Limb (tissue), 2 donors: ENCODE measurements around the gene PTDSS2.

Experiments used
- DNase-seq, 2 donors: peaks; one replicate each; pipeline ENCODE4 v3.0.0-alpha.2; 2016; ENCODE audit errors: extremely low spot score in 2 of 2

Gene PTDSS2

DNA sequence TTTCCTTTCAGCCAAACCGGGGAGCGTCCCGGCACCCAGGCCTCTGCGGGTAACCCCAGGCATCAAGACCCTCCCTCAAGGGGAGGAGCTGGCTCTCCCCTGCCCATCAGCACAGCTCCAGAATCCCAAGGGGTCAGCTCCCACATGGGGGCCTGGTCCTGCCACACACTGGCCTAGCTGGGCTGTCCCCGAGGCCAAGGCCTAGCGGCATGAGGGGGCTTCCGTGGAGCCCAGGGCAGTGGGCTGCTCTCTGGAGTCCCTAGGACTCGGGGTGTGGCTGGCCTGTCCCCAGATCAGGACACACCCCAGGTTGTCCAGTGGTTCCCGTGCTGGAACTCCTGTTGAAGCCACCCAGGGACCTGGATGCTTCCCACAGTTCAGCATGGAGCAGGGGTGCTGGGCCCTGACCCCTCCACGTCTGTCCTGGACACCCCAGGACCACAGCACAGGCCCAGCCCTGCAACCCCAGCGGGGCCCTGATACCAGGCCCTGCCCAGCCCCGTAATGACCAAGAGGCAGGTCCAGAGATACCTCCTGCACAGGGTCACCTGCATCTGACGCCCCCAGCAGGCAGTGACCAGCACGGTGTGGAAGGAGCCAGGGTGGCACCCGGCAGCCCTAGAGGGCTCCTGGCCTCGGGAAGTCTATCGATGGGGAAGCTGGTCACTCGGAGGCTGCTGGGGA is 79.8 kb downstream of the PTDSS2 start:
- DNase-seq = peak in 1 of 2 donors; percentile 29

DNA sequence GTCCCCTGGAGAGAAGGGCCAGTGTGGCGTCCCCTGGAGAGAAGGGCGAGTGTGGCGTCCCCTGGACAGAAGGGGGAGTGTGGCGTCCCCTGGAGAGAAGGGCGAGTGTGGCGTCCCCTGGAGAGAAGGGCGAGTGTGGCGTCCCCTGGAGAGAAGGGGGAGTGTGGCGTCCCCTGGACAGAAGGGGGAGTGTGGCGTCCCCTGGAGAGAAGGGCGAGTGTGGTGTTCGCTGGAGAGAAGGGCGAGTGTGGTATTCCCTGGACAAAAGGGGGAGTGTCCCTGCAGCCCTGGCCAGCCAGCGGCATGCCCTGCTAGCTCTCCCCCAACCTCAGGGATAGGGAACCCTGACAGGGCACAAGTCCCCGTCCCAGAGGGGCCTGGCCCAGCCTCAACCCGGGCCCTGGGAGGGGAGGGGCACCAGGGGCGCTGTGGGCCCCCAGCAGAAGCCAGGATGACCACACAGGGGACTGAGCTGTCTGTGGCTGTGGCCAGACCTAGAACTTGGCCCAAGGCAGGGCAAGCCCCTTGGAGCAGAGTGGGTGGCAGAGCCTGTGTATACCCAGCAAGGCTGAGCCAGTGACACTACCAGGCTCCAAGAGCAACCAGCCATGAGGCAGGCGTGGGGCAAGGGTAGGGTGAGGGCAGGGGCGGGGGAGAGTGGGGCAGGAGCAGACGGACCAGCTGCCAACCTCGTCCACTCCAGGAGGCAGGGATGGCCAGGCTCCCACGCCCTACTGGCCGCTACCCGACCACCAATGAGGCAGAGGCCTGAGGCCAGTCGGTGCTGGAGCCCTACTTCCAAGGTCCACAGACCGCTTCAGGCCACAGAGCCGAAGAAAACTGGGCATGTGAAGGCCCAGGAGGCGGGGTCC is 81.1 kb downstream of the PTDSS2 start:
- DNase-seq = peak in 1 of 2 donors; percentile 33

DNA sequence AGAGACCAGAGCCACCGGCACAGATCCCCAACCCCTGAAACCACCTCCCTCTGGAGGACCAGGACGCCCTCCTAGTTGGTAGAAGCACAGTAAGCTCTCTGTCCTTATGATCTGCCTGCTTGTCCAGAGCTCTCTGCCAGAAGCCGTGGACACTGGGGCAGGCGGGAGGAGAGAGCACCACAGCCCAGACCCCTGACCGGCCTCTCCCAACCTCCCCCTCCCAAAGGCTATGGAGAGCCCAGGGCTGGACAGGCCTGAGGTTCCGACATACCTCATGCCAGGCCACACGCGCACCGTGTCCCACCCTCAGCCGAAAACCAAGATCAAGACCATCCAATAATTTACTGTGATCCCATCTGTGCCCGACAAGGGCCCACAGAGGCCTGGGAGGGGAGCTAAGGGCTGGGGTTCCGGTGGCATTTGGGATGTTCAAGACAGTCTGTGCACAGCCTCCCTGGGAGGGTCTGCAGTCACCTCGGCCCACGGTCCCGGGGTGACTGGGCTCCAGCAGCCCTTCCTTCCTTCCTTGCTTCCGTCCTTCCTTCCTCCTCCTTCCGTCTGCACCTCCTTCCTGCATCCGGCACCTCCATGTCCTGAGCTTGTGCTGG is 81.9 kb downstream of the PTDSS2 start:
- DNase-seq = peak in 1 of 2 donors; percentile 24

DNA sequence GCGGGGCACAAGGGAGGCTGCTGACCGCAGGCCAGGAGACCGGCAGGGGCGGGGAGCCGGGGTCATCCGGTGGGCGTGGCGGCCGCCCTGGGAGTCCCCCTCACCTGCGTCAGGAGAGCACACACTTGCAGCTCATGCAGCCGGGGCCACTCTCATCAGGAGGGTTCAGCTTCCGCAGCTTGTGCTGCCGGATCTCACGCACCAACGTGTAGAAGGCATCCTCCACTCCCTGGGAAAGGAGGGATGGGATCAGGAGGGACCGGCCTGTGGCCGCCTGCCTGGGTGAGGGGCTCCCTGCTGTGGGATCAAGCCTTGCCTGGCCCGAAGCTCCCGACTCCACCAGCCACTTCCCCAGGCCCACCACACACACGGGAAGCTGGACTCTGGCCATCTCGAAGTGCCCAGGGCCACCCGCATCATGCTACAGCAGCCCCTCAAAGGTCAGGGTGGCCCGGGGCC is 82.5 kb downstream of the PTDSS2 start:
- DNase-seq = peak in 1 of 2 donors; percentile 29

DNA sequence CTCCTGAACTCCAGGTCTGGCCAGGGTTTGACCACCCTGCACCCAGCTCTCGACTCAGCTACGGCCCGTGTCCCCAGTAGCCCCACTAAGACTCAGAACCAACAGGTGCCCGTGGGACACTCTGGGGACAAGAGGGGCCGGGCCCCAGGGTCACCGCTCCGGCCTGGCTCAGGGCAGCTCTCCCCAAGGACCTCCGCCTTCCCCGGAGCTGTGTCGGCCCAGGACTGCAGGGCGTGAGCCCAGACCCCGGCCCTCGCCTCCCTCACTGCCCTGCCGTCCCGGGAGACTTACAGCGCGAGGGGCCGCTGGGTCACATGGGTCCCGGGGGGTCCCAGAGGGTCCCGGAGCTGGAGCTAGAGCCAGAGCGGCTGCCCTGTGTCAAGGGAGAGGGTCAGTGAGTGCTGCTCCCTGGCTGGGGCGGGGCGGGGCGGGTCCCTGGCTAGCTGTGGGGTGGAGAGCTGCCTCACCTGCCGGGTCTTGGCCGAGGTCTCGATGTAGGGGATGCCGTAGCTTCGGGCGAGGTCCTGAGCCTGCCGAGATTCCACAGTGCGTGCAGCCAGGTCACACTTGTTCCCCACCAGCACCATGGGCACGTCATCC is 83.0 kb downstream of the PTDSS2 start:
- peak in 1 of 2 donors; percentile 40 for DNase-seq

DNA sequence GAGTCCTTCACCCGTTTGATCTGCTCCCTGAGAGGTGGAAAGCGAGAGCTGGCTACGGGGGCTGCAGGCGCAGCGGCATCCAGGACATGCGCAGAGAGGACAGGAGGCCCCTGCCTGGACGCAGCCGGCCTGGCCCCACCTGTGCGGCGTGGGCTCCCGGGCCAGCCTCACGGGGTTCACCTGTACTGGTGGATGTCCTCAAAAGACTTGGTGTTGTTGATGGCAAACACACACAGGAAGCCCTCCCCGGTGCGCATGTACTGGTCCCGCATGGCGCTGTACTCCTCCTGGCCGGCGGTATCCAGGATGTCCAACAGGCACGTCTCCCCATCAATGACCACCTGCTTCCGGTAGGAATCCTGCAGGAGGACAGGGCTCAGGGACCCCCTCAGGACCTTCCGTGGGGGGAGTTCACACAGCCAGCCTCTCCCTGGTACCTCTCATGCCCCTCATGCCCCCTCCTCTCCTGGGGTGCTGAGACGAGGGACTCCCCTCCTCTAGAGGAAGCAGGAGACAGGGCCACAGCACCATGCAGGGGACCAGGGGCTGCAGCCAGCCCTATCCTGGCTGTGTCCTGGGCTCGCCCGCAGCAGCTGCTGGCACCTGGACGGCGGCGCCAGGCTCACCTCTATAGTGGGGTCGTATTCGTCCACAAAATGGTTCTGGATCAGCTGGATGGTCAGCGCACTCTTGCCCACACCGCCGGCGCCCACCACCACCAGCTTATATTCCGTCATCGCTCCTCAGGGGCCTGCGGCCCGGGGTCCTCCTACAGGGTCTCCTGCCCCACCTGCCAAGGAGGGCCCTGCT is 83.7 kb downstream of the PTDSS2 start:
- peak in 1 of 2 donors; percentile 30 for DNase-seq

DNA sequence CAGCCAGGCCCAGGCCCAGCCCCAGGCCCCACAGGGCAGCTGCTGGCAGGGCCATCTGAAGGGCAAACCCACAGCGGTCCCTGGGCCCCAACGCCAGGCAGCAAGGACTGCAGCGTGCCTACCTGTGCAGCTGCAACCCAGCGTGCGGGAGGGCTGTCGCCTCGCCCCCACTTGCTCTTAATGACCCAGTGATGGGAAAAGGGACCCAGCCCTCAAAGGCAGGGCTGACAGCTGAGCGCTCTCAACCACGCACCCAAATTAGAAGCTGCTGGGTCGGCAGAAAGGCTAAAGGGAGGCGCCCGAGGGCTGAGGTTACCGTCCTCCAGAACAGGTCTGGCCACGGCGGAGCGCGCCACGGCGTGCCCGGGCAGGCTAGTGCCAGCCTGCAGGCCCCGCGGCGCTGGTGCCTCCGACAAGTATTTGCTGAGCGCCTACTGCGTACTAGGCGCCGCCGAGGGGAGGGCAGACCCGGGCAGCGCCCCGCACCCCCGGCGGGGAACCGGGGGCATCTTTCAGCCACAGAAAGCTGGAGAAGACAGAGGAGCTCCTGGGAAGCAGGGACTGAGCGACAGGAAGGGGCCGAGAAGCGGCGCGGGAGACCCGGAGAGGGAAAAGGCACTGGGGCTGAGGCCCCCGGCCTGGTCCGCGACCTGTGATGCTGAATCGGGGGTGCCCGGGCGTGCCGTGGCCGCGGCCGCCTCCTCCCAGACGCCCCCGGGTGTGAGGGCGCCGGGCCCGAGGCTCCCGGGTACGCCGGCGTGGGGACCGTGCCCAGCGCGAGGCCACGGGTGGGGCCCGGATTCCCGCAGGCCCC is 84.5 kb downstream of the PTDSS2 start:
- DNase-seq = peak in 1 of 2 donors; percentile 59

DNA sequence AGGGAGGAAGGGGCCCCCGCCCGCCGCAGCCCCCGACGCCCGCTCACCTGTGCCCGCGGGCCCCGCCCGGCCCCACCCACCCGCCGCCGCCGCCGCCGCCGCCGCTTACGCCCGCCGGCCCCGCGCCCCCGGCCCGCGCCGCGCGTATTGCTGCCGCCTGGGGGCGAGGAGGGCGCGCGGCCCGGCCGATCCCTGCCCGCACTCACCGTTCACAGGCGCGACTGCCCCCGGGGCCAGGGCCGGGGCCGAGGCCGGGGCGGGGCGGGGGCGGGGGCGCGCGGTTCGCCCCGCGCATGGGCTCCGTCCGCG is 85.1 kb downstream of the PTDSS2 start:
- DNase-seq = no peak

DNA sequence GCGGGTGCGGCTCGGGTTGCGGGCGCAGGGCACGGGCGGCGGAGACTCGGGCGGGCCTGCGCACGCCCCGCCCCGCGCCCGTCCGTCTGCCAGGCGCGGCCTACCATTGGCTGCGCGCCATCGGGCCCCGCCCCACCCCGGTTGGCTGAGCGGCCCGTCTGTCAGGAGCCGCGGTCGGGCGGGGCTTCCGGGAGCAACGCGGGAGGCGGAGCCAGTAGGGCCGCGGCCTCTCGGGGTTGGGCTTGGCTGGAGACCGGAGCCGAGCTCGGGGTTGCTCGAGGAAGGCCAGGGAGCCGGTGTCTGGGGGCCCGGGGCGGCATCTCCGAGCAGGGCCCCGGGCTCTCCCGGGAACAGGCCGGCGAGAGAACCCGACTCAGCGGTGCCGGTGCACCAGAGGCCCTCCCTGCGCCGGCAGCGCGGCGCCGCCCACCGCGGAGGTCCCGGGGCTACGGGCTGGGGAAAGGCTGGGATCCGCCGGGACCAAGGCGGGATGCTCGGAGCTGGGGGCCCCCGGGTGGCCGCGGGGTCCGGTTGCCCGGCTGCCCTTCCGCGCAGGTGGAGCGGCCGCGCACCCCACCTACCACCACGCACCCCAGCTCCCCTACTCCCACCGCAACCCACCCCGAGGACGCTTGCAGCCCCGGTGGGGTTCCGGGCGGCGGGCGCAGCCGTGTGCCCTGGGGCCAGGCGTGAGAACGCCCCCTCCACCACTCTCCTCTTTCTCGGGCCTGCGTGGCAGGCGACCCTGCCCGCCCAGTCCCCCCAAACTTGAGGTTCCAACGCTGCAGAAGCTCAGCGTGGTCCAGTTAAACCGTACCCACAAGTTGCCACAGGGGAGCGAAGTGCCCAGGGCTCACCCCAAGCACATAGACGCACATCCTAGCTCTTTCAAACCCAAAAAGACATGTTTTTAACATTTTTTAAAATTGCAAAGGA is 85.7 kb downstream of the PTDSS2 start, which contains the start of gene HRAS:
HRAS (minus strand) TSS at position 58 of the 936 bp plus-strand sequence.
- DNase-seq = peak; percentile 94 to 98

DNA sequence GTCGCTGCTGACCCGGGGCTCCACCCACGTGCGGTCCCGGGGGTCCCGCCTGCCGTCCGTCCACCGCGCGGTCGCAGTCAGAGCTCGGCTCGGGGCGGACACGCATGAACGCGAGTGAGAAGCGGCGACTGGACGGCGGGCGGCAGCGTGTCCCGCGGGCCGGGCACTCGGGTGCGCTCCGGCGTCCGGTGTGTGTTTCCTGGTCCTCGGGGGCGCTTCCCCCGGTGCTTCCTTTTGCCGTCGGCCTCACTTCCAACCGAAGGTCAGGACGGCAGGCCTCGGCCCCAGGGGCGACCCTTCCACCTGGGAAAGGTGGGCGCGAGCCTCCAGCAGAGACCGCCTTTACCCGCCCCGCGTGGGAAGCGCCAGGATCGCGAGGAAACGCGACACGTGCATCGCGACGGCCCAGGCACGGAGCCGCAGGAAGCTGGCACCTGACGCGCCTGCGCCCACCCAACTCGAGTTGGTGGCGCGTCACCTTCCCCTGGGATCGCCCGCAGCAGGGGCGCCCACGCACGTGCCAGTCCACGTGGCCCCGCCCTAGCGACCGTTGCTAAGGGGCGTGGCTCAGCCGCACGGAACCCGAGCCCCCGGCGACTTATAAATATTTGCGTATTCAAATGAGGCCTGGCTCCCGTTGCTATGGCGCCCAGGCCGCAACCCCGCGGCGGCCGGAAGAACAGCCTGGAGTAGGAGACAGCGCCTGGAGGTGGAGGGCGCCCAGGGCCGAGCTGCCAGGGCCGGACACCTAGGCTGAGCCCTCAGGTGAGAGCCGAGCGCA is 87.0 kb downstream of the PTDSS2 start, which contains the start of gene LRRC56:
LRRC56 (plus strand) TSS at position 687 of the 781 bp plus-strand sequence. CDS start 3,158 bp downstream, outside the sequence.
- DNase-seq = peak in 1 of 2 donors; percentile 84

DNA sequence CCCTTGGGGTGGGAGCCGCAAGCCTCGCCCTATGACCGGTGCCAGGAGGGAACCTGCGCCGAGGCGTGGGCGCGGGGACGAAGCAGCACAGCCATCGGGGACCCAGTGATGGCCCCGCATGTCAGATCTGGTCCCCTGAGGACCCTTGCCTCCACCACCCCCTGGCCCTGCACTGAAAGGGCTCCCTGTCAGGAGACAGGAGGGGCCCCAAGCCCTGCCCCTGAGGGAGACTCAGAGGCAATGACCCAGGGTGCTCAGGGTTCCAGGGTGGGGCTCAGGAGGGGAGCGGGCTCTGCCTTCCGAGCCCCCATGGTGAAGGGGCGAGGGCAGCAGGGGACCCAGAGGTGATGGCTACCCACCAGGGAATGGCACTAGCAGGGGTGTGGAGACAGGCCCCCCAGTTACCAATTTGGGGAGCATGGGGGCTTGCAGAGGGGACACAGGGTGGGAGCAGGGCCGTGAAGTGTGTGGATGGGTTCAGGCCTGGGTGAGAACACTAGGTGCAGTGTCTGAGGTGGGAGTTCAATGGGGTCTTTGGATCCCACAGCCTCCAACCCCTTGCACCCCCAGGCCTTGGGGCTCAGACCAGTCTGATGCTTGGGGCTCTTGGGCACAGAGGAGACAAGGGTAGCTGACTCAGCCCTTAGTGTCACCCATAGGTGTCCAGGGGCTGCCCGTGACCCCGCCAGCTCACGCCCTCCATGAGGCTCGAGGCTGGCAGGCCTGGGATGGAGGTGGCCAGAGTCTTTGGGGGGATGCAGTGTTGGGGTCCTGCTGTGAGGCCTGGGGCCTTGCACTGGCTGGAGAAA is 87.7 kb downstream of the PTDSS2 start:
- DNase-seq = no peak

DNA sequence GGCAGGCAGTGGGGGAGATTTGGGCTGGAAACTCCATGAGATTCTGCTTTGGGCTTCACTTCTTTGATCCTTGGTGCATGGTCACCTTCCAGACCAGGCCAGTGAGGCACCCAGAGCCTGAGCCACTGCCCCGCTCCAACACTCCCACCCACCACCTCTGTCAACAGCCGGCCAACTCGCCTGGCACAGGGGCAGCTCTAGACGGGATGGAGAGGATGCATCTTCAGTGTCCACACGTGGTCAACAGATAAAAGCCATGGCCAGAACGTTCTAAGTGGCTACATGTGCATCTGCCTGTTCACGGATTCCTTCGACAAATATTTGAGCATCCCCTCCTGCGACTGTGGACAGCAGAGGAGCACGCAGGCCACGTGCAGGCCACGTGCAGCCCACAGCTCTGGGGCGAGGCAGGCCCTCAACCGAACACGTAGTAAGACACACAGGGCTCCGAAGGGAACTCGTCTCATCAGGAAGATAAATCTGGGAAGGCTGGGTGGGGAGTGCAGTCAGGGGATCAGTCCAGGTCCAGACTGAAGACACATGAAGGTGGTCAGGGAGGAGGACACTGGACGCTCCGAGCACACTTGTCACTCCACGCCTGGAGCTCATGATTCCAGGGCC is 88.5 kb downstream of the PTDSS2 start:
- no peak for DNase-seq

DNA sequence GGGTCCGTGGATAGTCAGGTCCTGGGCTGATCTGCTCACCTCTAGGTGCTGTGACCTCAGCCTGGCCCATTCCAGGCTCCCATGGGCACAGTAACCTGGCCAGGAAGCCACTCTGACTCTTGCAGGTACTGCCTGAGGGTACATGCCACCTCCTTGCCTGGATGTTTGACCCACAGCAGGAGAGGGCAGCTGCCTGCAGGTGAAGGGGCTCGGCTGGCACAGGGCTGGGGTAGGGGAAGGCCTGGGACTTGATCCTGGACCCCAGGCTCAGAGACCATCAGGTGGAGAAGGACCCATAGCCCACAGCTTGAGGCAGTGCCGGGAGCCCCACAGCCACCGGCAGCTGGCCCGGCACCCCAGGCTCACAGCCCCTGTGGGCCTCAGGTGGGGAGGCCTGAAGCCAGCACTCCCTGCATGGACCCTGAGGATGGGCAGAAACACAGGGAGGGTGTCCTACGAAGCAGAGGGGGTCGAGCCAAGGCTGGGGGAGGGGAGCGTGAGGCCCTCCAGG is 89.9 kb downstream of the PTDSS2 start:
- peak in 1 of 2 donors; percentile 24 for DNase-seq
